HG03135 (cell line): ENCODE results near the gene ERN1.
A peak's percentile ranks its signal among the peaks of the same experiment; 100 is the strongest.

Experiments
- ATAC-seq: cut with Tn5 transposase; IDR thresholded peaks from one replicate; pipeline ENCODE4 v1.9.1; 2021; ENCODE audit warnings: mild to moderate bottlenecking, moderate library complexity; ENCODE audit not compliant: unreplicated experiment

ERN1 gene

DNA sequence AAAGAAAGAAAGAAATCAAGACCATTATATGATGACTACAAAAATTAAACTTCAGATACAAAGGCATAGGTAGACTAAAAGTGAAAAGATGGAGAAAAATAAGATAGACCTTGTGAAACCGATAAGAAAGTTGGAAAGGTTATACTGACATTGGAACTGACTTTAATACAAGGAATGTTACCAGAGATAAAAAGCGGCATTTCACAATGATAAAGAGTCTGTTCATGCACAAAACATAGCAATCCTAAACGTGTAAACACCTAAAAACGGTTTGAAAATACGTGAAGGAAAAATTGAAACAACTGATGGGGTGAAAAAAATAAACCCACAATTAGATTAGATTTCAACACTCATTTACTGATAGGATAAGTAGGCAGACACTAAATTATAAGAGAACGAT lies 9.6 kb upstream of the ERN1 start:
- ATAC-seq, result no peak

DNA sequence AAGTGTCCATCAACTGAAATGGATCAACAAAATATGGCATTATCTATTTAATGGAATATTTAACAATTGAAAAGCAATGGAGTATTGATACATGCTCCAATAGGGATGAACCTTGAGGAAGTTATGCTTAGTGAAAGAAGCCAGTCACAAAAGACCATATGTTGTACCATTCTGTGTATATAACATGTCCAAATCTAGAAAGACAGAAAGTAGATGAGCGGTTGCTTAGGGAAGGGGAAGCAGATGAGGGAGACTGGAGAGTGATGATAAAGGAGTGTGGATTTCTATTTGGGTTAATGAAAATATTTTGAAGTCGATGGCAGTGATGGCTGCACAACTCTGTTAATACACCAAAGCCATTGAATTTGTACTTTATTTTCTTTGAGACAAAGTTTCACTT lies 8.5 kb upstream of the ERN1 start:
- no peak for ATAC-seq

DNA sequence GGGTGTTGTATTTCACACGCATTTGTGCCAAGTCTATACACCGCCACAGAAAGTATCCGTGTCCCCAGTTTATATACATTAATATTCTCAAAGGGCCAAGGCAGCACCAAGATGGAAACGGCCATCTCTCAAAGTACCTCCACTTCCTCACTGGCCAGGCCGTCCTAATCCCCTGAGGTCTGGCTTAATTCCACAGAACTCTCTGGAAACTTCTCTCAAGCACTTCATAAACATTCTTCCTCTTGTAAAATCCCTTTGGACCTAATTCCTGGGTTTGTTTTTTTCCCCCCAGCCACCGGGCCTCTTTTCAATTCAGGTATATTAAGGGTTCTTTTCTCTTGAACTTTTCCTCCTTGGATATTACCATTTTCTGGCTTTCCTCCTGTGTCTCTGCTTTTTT lies 5.1 kb upstream of the ERN1 start:
- no peak for ATAC-seq

DNA sequence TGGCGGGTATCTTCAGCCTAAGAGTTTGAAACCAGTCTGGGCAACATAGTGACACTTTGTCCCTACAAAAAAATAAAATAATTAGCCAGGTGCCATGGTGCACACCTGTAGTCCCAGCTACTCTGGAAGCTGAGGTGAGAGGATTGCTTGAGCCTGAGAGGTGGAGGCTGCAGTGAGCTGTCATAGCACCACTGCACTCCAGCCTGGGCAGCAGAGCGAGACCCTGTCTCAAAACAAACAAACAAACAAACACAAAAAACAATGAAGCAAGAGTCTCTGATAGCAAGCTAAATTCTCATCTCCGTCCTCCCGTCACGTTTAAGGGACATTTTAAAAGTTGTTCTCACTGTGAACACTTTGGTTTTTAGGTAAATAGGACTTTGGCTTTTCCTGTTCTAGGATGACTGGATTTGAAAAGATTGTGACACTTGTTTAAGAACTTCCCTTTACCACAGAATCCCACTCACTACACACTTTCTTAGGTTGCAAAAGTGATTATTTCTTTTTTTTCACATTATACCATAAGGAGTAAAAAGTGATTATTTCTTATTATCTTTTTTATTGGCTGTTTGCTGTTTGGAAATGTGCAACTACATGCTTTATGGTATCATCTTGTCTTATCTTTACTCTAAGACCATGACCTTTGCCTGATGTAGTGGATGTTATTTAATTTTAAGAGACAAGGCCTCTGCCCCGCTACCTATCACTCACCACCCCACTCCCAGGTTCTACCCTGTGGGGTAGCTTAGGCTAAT lies 4.4 kb upstream of the ERN1 start:
- ATAC-seq, result no peak

DNA sequence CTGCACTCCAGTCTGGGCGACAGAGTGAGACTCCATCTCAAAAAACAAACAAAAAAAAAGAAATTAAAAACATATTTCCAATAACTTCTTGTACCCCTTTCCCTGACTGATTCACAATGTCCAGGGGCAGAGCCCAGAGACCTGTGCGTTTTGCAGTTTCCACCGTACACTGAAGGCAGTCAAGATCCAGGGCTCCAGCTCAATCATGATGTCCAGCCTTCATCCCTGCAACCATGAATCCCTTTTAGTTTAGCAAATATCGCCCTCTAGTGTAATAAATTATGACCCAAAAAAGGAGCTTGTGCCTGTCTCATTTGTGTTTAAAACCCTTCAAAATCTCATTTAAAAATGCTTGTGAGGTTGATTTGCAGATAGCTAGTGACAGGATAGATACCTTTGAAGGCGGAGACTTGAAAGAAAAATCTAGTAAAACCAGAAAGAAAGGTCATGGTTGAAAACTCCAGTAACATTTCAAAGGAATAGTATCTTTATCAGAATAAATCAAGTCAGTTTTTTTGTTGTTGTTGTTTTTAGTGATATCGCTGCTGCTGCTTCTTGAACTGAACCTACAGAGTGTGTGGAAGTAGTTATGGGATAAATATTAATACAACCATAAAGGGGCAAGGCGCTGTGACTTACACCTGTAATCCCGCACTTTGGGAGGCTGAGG lies 3.7 kb upstream of the ERN1 start:
- no peak for ATAC-seq

DNA sequence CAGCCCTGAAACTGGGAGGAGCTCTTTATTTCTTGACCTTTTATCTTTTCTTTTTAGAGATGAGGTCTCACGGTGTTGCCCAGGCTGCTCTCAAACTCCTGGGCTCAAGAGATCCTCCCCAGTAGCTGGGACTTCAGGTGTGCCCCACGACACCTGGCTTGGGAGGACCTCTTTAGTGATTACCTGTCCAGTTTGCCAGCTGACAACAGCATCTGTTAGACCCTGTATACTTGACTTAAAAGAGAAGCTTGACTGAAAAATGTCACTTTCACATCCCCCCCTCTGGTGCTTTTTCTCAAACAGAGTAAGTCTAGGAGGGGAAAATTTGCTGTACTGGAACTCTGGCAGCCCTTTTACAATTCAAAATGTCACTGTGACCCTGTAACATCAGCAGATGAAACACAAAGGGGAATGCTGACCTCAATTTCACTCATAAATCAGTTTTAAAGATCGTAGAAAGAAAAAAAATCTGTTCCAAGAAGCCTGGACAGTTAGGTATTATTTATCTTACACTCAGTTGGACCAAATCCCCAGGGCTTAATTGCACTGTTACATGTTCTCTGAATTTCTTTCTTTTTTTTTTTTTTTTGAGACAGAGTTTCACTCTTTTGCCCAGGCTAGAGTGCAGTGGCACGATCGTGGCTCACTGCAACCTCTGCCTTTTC lies 1.8 kb upstream of the ERN1 start:
- ATAC-seq, result no peak

DNA sequence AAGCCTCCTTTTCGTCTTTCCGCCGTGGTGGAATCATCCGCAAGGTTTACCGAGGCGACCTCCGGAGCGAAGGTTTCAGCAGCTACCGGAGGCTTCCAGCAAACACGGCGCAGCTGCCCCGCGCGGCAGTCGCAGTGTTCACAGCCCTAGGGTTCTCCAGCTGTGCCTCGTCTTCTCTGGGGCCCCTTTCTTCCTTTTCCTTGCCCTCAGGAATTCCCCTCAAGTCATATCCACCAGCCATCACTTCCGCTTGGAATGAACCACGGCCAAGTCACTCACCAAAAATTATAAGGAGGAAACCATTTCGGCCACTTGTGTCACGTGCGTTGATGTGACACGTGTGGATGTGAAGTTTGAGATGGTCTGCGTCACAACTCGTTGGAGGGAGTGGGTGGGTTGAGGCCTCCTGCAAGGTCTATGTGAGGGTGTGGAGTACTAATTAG lies 636 bp upstream of the ERN1 start:
- peak; percentile 32 for ATAC-seq

DNA sequence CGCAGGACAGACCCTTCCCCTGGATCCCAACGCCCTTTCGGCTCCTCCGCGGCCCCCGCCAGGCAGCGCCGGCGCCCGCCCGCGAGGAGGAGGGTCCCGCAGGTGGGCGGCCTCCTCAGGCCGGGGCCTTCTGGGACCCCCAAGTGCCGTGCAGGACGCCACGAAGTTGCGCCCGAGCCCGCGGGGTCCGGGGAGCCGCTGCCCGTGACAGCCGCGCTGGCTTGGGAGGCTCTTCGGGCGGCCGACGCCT lies 504 bp downstream of the ERN1 start:
- ATAC-seq, result no peak

DNA sequence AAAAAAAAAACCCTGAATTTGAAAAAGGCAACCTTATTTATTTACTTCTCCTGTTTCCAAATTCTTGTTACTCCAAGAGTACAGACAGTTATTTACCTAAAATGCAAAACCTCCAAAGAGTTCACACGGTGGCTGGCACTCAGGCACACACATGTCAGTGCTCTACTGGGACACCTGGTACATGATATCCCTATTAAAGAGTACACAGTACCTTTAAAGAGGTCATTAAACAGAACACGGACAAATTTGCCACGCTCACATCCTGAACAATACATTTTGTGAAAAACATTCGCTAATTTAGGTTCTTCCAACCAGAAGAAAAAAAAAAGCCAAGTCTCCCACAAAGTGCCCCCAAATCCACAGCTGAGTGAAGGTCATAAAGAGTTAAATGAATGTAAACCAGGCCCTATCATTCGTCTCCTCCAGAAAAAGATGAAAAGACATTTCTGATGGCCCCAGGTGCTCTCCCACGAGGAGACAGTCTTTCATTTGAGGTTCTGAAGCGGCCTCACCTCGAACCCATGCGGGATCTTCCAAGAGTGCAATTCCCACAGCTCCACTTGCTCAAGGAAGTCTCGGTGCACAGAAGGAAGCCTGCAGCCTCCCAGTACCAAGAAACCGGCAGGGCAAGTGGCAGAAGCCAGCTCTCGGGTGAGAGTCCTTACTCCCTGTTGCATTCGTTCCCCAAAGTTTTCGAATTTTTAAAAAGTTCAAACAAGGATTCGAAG lies 993 bp downstream of the ERN1 start:
- ATAC-seq, result no peak

DNA sequence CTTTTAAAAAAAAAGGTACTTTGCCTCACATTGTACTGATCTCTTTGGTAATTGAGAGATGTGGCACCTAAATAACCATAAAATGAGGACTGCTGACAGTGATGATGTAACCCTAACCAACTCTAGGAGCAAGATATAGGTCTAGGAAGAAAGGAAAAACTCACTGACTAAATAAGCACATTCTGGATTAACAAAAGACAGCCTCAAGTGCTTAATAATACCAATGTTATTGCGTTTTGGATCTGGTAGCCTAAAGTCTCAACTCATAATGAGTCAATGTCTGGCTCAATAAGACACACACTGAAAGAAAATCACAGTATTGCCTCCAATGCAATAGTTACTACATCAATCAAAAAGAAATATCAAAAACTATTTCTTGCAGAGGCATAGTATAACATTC lies 3.0 kb downstream of the ERN1 start:
- ATAC-seq, result no peak

DNA sequence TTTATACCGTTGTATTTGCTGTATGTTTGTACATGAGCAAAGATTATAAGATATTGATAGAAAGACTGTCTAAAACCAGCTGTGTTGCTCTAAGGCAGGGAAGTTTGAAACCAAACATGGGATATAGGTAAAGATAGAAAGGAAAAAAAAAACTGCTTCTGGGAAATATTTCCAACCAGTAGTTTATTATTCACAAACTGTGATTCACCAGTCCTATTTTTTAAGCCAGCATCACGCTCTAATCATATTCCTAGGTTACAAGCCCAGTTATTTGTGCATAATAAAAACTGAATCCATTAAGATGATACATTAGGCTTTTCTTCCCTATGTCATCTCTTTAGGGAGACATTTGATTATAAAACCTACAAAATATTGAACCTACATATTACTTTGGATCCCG lies 4.0 kb downstream of the ERN1 start:
- no peak for ATAC-seq

DNA sequence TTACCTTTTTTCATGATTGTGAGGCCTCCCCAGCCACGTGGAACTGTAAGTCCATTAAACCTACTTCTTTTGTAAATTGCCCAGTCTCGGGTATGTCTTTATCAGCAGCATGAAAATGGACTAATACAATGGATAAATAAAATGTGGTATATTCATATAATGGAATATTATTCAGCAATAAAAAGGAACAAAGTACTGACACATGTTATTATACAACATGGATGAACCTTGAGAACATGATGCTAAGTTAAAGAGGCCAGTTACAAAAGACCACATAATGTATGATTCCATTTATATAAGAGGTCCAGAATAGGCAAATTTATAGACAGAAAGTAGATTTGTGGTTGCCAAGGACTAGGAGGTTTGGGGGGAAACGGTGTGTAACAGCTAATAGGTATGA lies 5.3 kb downstream of the ERN1 start:
- no peak for ATAC-seq

DNA sequence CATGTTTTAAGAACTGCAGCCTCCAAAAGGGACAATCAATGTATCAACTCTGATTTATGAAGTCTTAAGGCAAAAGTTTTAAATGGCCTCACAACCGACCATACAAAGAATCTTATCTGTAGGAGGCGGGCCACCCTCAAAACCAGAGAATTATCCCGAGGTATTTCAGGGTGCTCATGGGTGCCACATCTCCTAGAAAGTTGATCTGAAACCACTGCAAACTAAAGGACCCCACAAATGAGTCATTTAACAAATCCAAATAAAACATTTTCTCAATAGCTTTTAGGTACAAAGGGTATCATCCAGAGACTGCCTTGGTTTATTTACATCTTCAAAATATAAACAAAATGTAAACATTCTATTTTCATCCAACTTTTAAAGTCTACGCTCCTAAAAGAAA lies 6.8 kb downstream of the ERN1 start:
- ATAC-seq, result no peak

DNA sequence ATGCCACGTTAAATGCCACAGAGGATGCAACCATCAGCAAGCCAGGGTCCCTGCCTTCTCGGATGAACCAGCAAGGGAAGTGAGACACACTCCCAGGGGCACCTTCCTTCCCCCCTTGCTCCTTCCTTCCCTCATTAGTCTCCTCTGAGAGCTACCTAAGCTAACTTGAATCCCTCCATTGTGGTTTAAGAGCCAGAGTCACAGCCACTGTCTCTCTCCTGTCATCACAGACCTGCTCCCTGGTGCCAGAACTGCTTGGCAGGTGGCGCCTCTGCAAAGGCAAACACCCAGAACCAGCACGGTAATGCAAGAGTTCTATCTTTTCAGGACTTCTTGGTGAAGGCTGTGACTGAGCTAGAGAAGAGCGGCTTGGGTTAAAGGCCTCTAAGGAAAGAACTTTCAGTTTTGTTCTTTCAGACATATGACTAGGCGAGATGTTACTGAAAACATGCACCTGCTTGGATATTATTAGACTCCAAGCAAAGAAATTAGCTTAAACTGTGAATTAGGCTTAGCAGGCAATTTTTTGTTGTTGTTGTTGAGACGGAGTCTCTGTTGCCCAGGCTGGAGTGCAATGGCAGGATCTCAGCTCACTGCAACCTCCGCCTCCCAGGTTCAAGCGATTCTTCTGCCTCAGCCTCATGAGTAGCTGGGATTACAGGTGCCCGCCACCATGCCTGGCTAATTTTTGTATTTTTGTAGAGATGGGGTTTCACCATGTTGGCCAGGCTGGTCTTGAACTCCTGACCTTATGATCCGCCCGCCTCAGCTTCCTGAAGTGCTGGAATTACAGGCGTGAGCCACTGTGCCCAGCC lies 8.8 kb downstream of the ERN1 start:
- ATAC-seq, result peak; percentile 77

DNA sequence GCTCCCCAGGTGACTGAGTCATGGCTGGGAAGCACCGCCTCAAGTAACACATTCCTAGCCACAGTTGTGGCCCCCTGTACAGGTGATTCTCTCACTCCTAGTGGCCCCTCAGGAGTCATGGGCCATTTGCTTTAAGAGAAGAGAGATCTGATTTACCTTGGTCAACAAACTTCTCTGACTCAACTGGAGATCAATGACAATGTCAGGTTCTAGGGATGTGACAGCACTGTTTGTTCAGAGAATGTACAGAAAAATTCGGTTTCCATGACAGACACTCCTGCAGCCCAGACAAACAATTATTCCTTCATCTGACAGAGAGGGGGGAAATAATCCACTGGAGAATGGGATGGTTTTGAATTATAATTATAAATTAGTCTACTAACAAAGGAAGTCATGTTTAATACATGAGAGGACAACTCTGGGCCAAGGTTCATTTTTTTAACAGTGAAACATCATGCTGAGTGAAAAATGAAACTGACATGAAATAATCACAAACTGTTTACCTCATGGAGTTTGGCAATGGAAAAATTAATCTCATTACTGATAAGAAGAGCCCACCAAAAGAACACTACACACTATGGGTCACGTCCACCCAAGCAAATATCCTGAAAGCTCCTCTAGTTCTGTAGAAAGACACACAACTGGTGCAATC lies 9.7 kb downstream of the ERN1 start:
- ATAC-seq, result no peak

DNA sequence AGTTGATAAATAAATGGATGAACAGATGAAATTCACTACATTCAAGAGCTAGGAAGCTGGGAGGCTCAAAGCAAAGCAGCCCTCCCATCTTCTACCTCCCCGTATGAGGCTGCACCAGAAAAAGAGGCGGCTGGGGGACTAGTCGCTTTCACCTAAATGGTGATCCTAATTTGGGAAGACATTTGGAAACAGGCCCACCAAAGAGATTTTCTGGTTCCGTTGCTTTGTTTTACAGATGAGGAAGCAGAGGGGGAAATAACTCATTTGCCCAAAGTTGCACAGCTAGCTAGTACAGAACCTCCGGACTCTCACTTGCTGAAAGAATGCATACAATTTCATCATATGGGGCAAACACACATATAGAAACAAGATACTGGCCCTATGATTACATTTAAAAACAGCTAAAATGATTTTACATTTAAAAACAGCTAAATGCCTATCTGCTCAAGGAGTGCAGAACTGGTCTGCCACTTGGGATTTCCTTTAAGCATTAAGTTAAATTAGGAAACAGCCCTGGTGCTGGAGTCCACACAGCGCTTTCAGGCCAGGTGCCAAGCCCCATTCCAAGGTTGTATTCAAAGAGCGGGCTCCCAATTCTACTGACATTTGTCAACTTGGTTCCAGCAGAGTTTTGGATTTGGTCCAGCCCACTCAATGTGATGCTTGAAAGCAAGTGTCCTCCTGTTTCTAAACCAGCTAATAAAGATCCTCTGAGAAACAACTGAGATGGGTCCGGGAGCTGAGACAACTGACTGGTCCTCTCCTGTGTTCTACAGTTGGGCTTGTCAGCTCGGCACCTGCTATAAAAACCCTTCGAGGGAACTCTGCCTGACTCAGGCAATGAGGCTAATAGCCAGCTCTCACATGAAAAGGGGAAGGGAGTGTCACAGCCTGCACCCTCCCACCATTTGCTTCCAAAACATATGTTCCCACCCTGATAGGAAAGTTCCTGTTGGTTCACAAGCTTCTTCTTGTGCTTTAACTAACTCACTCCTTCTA lies 11.7 kb downstream of the ERN1 start:
- no peak for ATAC-seq

DNA sequence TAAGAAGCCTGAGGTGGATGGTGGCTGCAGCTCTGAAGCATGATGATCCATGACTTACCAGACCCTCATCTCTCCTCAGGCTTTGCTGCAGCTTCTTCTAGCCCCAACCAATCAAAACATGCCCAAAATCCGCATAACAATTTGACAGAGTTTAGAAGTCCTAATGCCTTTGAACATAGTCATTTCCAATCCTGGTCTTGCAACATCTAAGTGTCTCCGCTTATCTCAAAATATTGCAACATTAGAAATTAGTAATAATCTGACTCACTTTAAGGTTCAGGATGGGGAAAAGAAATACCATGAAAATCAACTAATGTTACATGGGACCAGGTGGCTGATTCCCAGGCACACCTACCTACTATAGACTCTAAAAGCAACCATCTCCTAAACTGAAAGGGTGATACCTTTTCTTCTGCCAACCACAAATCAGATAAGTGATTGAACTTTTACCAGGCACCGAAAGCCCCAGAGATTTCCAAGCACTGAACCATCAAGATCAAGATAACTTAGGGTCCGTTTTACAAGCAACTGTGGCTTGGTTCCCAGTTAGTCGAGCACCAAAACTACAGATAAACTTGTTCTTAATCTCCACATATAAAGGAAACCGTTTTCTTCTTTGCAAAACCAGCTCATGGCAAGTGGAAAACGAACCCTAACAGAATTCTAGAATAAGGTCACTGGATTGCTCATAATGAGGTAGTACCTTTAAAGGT lies 14.0 kb downstream of the ERN1 start:
- ATAC-seq, result no peak

DNA sequence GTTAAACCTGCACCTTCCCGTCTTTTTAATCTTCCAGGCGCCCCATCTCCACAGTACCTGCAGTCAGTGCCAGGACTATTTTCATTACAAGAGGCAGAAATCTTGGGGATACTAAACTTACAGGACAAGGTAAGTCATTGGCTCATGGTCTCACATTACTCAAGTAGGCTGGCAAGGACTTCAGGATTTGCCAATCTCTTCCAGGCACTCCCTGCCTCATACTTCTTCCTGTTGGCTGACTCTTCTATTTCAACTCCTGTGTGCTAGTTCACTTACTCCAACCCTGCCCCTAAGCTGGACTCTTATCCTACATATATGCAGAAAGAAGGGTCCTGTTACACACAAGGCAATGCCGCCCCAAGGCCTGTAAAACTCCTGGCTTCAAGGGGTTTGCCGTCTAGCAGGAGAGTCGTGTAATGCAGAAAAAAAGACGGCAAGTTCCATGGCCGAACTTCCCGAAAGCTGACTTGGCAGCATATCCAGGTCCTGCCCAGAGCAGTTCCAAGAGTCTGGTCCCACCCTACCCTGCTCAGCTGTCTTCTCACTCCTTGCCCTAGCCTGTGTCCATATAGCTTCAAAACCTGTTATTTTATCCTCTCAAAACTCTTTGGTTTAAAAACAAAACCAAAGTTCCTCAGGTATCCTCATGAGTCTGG lies 14.8 kb downstream of the ERN1 start:
- no peak for ATAC-seq
